SK-N-SH treated with all-trans-retinoic acid at 6 μM for 48 hours (cell line): ENCODE data around the gene DGKE.

Experiments used
- ATAC-seq: fragments of 200-7000 bp; cut with Tn5 transposase; 3 replicates; pipeline ENCODE4 v1.9.1; 2020; ENCODE audit warnings: mild to moderate bottlenecking, moderate library complexity
- ARNTL ChIP-seq: fragments of 450-650 bp; formaldehyde crosslinking; IDR thresholded peaks from 2 replicates; pipeline ENCODE4 v1.5.0; 2020; ENCODE audit warnings: low read depth, mild to moderate bottlenecking, moderate library complexity, borderline replicate concordance
- BACH2 ChIP-seq: fragments of 250-450 bp; sonication (Bioruptor Pico); IDR thresholded peaks from 2 replicates; pipeline ENCODE4 v1.9.0; 2021; ENCODE audit warnings: mild to moderate bottlenecking, borderline replicate concordance
- CREB5 ChIP-seq: fragments of 250-450 bp; sonication (Bioruptor Pico); IDR thresholded peaks from 2 replicates; pipeline ENCODE4 v1.5.1; 2020; ENCODE audit warnings: low read depth, mild to moderate bottlenecking, moderate library complexity
- CSDC2 ChIP-seq: fragments of 250-450 bp; sonication (Bioruptor Pico); IDR thresholded peaks from 2 replicates; pipeline ENCODE4 v1.5.0; 2020; ENCODE audit warnings: mild to moderate bottlenecking, moderate library complexity
- CSRNP3 ChIP-seq: fragments of 250-450 bp; sonication (Bioruptor Pico); IDR thresholded peaks from 2 replicates; pipeline ENCODE4 v1.5.1; 2021; ENCODE audit warnings: mild to moderate bottlenecking, moderate library complexity
- ISL1 ChIP-seq: fragments of 250-450 bp; sonication (Bioruptor Pico); IDR thresholded peaks from 2 replicates; pipeline ENCODE4 v2.1.2; 2022; ENCODE audit warnings: mild to moderate bottlenecking, moderate library complexity
- OSR1 ChIP-seq: fragments of 250-450 bp; sonication (Bioruptor Pico); IDR thresholded peaks from 2 replicates; pipeline ENCODE4 v1.8.0; 2022; ENCODE audit warnings: moderate library complexity, mild to moderate bottlenecking, inconsistent platforms
- PPARA ChIP-seq: fragments of 250-450 bp; sonication (Bioruptor Pico); IDR thresholded peaks from 2 replicates; pipeline ENCODE4 v1.5.0; 2020; ENCODE audit warnings: mild to moderate bottlenecking, borderline replicate concordance
- RARB ChIP-seq: fragments of 250-450 bp; sonication (Bioruptor Pico); IDR thresholded peaks from 2 replicates; pipeline ENCODE4 v1.8.0; 2021; ENCODE audit warnings: mild to moderate bottlenecking, moderate library complexity
- SNAI2 ChIP-seq: fragments of 250-450 bp; sonication (Bioruptor Pico); IDR thresholded peaks from 2 replicates; pipeline ENCODE4 v1.5.0; 2020; ENCODE audit warnings: mild to moderate bottlenecking, moderate library complexity
- TCF4 ChIP-seq: fragments of 250-450 bp; sonication (Bioruptor Pico); IDR thresholded peaks from 2 replicates; pipeline ENCODE4 v1.8.0; 2021; ENCODE audit warnings: mild to moderate bottlenecking, moderate library complexity, borderline replicate concordance
- TOX ChIP-seq: fragments of 250-450 bp; sonication (Bioruptor Pico); IDR thresholded peaks from 2 replicates; pipeline ENCODE4 v1.8.0; 2021; ENCODE audit warnings: mild to moderate bottlenecking, moderate library complexity, borderline replicate concordance
- TSHZ2 ChIP-seq: fragments of 250-450 bp; sonication (Bioruptor Pico); IDR thresholded peaks from 2 replicates; pipeline ENCODE4 v1.5.0; 2020; ENCODE audit warnings: mild to moderate bottlenecking, moderate library complexity
- ZC3H10 ChIP-seq: fragments of 250-450 bp; sonication (Bioruptor Pico); IDR thresholded peaks from 2 replicates; pipeline ENCODE4 v1.5.1; 2021; ENCODE audit warnings: mild to moderate bottlenecking, moderate library complexity
- ZFP3 ChIP-seq: fragments of 250-450 bp; sonication (Bioruptor Pico); IDR thresholded peaks from 2 replicates; pipeline ENCODE4 v1.5.0; 2020; ENCODE audit warnings: mild to moderate bottlenecking, moderate library complexity
- ZFP30 ChIP-seq: fragments of 450-650 bp; formaldehyde crosslinking; IDR thresholded peaks from 2 replicates; pipeline ENCODE4 v1.5.0; 2022; ENCODE audit warnings: mild to moderate bottlenecking, moderate library complexity
- ZNF565 ChIP-seq: fragments of 450-650 bp; formaldehyde crosslinking; conservative IDR thresholded peaks from 2 replicates; pipeline ENCODE4 v1.5.0; 2020; ENCODE audit warnings: low read depth, mild to moderate bottlenecking, moderate library complexity
- ZNF8 ChIP-seq: fragments of 450-650 bp; formaldehyde crosslinking; IDR thresholded peaks from 2 replicates; pipeline ENCODE4 v1.5.0; 2020; ENCODE audit warnings: mild to moderate bottlenecking, moderate library complexity
- TF ChIP-seq, protein P1 (sequence below): fragments of 250-450 bp; sonication (Bioruptor Pico); IDR thresholded peaks from 2 replicates; pipeline ENCODE4 v1.8.0; 2020; ENCODE audit warnings: mild to moderate bottlenecking, moderate library complexity, borderline replicate concordance

Gene DGKE

GRCh38 chr17:56890390-56890789 is 56.4 kb downstream of the DGKE start (continued):
- TF ChIP-seq, protein P1, sequence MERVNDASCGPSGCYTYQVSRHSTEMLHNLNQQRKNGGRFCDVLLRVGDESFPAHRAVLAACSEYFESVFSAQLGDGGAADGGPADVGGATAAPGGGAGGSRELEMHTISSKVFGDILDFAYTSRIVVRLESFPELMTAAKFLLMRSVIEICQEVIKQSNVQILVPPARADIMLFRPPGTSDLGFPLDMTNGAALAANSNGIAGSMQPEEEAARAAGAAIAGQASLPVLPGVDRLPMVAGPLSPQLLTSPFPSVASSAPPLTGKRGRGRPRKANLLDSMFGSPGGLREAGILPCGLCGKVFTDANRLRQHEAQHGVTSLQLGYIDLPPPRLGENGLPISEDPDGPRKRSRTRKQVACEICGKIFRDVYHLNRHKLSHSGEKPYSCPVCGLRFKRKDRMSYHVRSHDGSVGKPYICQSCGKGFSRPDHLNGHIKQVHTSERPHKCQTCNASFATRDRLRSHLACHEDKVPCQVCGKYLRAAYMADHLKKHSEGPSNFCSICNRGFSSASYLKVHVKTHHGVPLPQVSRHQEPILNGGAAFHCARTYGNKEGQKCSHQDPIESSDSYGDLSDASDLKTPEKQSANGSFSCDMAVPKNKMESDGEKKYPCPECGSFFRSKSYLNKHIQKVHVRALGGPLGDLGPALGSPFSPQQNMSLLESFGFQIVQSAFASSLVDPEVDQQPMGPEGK (CRISPR knock-in tag) = no peak
- no peak for TF ChIP-seq RARB (CRISPR knock-in tag)
- TF ChIP-seq ISL1 (CRISPR knock-in tag) = no peak

DNA sequence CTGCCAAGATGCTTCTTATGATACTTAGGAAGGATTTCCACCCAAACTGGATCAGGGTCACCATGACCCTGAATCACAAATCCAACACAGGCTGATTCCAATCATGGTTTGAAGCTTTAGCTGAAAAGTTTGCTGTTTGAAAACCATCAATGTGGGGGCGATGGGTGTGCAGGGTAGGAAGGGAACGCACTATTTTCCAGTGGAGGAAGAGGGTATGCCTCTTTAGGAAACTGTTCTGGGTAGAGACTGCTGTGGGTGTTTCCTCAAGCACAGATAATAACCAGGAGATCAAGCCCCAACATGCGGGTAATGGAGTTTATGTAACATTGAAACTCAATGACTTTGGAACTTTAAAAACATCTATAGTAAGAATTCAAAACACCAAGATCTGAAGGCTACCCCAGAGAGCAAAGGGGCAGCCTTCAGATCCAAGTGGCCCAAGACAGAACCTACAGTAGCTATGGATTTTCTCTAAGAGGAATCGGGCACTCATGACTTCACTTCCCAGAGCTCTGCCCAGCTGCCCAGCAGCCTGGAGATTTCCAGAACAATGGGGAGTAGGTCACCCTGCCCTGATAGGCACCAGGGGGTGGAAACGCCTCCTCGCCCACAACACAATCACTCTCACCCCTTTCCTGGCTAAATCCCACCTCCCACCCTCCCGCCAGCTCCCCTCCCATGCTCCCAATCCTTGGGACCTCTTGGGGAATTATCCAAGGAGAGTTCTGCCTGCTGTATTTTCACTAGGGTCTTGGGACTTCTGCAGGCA is 57.1 kb downstream of the DGKE start:
- no peak for TF ChIP-seq CREB5 (CRISPR knock-in tag)
- TF ChIP-seq ZFP3 (CRISPR knock-in tag) = no peak
- no peak for TF ChIP-seq CSRNP3 (CRISPR knock-in tag)
- TF ChIP-seq SNAI2 (CRISPR knock-in tag) = no peak
- TF ChIP-seq TOX (CRISPR knock-in tag) = no peak
- TF ChIP-seq ARNTL = no peak
- no peak for TF ChIP-seq BACH2 (CRISPR knock-in tag)
- TF ChIP-seq, protein P1 (CRISPR knock-in tag) = no peak
- TF ChIP-seq PPARA (CRISPR knock-in tag) = no peak
- TF ChIP-seq OSR1 = no peak
- TF ChIP-seq, all 23 proteins: peak for 0
- ATAC-seq = no peak

DNA sequence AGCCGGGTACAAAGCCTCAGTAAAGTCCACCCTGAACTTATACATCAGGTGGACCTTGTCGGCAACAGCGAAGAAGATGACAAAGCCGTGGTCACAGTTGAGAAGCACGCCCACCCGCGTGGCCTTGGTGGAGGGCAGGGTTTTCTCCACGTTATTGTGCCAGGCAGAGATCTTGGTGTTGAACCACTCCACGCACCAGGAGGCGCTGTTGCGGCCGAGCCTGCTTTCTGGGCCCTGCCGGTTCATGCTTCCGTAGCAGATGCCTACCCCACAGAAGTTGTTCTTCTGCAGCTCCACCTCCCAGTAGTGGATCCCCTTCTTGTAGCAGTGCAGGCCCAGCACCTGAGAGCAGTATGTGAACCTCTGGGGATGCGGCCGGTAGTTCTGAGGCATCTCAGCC is 57.8 kb downstream of the DGKE start:
- peak; percentile 40; the same call in 1 of the 3 replicates for ATAC-seq
- TF ChIP-seq ZNF565 (CRISPR knock-in tag) = no peak
- no peak for TF ChIP-seq RARB (CRISPR knock-in tag)
- TF ChIP-seq CSDC2 (CRISPR knock-in tag) = no peak
- no peak for TF ChIP-seq ZC3H10
- TF ChIP-seq ARNTL = no peak
- TF ChIP-seq SNAI2 (CRISPR knock-in tag) = no peak
- TF ChIP-seq TSHZ2 = no peak
- no peak for TF ChIP-seq ZFP30 (CRISPR knock-in tag)
- no peak for TF ChIP-seq CREB5 (CRISPR knock-in tag)
- no peak for TF ChIP-seq ZNF8 (CRISPR knock-in tag)
- TF ChIP-seq CSRNP3 (CRISPR knock-in tag) = no peak
- no peak for TF ChIP-seq TOX (CRISPR knock-in tag)
- TF ChIP-seq, protein P1 (CRISPR knock-in tag) = no peak
- no peak for TF ChIP-seq TCF4 (CRISPR knock-in tag)
- TF ChIP-seq OSR1 = no peak
- no peak for TF ChIP-seq PPARA (CRISPR knock-in tag)
